Inflammatory macrophage (primary cell): Measurements from ENCODE around the gene KCNH2.
A peak's percentile ranks its signal among the peaks of the same experiment; 100 is the strongest.

Experiments
- DNase-seq, 2 donors: peaks; one replicate each; pipeline ENCODE4 v3.0.0-alpha.2; 2020 to 2022

KCNH2 gene

DNA sequence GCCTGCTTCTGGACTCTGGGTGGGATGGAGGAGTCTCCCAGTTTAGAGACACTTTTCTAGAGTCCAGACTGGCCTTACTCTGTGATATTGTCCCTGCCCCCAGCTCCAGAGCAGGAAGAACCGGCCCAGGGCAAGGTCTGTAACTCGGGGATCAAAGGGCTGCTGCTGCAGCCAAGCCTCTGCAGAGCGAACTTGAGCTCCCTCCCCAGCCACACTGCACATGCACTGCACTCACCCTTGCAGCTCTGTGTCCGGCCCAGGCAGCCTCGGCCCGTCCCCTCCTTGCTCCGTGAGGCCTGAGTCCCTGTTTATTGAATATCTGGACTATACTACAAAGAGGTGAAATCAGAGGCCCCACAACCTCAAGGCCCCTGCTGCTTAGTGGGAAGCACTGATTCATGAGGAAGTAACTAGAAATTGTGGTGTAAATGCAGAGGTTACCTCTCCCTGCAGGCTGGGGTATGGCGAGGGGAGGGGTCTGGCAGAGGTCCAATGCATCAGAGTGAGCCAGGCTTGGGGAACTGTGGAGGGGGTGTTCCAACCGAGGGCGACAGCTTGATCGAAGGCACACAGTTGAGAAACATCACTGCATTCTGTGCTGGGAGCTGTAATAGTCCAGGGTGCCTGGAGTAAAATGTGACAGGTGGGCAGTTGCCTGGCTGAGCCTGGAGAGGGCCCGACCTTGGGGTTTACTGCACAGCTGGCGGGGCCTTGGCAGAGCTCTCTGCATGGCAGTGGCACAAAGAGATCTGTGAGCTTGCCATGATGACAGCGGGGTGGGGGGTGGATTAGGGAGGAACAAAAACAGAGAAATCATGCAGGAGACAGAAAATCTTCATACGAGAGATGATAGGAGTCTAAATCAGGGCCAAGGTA, 76.7 kb downstream of the KCNH2 start:
- DNase-seq, result no peak

DNA sequence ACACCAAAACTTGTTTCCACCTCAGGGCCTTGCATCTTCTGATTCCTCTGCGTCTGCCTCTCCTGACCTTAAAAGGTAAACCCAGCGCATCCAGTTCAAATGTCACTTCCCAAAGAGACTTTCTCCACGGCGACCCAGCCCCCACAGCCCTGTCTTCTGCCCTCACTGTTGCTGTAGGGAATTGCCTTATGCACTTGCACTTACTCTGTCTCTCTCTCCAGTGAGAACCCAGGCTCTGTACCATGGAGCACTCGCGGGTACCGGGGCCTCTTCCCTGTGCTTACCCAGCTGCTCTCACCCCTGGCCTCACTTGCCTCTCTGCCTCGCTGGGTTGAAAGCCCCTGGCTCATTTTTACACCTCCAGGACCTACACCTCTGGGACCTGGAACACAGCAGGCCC, 77.4 kb downstream of the KCNH2 start:
- no peak for DNase-seq

DNA sequence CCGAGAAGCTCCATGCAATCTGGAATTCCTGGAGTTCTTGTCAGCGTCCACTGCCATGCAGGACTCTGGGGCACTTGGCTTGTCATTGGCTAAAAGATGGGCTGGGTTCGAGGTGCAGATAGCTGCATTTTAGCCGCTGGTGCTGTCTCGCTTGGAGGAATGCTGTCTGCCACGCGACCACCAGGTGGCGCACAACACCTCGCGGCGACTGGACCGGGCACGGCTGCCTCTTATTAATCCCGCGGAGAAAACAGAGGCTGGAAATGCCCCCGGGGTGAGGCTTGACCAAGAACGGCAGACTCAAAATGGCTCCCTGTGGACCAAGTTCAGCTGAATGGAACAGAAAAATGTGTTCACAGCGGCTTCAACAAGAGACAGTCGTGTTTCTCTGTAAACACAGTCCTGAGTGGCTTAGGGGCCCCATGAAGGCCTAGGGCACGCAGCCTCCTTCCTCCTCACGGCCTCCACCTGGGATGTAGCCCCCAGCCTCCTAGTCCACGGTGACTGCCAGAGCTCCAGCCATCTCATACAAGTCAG, 79.6 kb downstream of the KCNH2 start:
- DNase-seq, result peak; percentile 48 to 69

DNA sequence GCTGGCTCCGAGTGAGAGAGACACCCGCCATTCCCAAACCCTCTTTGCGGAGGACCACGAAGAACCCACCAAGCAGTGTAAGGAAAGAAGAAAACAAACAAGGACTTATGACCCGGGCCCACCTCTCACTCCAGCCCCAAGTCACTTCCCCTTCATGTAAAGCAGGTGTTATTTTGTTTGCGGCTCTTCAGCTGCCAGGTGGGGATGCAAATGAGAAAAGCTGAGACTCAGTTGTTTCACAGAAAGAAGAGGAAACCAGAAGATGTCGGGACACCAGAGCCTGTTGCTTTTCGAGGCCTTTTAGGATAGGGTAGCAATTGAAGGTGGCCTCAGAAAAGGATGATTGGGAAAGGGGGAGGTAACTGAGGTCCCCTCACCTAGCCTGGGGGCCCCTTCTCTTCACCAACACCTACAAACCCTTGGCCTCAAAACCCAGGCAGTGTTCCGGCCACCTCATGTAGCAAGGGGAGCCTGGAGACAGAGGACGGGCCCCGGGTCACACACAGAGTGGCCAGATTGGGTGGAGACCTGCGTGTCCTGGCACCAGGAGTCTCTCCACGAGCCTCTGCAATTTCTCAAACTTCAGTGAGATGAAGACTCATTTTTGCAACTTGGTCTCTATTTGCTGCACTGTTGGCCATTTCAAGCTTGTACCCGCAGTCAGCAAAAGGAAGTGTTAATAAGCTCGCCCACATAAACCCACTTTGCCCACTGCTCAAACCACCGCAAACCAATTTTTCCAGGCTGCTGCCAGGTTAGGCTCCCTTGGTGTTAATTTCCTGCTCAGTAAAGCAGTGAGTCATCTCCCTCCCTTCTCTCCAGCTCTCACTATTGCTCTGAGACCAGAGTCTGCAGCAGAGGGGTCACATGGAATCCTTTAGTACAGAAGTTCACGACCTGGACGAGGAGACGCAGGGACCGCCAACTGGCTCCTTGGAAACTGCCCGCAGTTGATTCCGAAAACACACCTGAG, 80.3 kb downstream of the KCNH2 start:
- no peak for DNase-seq

DNA sequence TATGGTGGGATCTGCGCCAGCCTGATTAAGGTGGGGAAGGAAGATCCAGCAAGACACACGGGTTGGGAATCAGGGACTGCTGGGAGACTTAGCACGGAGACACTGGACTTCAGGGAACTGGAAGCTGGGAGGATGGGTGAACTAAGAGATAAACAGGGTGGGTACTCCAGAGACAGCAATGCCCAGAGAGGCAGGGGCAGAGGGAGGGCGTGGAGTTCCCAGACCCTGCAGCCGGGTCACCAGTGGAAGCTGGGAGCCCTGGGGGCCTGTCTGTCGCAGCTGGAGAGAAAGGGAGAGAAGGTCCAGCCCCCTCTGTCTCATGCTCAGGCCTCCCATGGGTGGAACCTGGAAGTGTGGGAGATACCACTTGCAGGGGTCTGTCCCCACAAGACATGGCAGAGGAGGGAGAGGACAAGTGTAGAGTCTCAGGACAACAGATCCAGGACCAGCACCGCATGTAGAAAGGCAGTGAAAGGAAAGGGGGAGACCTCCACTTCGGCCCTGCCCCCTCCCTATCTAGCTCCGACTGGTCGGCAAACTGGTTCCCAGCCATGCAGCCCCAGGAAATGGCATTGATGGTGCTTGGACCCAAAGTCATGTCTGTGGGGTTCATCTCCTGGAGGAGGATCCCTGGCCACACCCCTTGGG, 81.4 kb downstream of the KCNH2 start:
- DNase-seq, result no peak

DNA sequence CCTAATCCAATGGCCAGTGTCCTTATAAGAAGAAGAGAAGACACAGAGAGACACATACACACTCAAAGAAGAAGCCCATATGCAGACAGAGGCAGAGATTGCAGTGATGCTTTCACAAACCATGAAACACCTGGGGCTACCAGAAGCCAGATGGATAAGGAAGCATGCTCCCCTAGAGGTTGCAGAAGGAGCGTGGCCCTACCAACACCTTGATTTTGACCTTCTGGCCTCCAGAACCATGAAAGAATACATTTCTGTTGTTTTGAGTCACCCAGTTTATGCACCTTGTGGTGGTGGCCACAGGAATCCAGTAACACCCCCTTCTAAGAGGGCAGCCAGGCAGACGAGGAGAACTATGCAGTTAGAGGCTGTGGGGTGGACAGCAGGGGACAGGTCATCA, 82.3 kb downstream of the KCNH2 start:
- DNase-seq, result no peak
